HepG2 (cell line): Measurements from ENCODE around the gene SLC41A1. TPM values are rescaled to one million over a fixed set of nuclear protein-coding genes. Genes with fewer than 3 reads are reported as not detected.

Experiments
- BCLAF1 ChIP-seq: fragments of 450-650 bp; IDR thresholded peaks from 2 replicates; pipeline ENCODE4 v1.6.1; 2017; ENCODE audit warnings: mild to moderate bottlenecking
- CREB1 ChIP-seq, 2 experiments: fragments of 450-650 bp in 1 of 2; IDR thresholded peaks; 2 replicates each; pipeline ENCODE4 v1.6.1; 2016 to 2017; ENCODE audit warnings: control low read depth in 1 of 2, mild to moderate bottlenecking in 1 of 2, missing compliant biosample characterization in 1 of 2, missing genetic modification characterization in 1 of 2
- DZIP1 ChIP-seq: sonication (generic); formaldehyde crosslinking; IDR thresholded peaks from 2 replicates; pipeline ENCODE4 v1.5.0; 2020; ENCODE audit warnings: mild to moderate bottlenecking, missing genetic modification reagents
- E2F5 ChIP-seq: sonication (generic); formaldehyde crosslinking; conservative IDR thresholded peaks from 2 replicates; pipeline ENCODE4 v1.4.0; 2020; ENCODE audit warnings: missing genetic modification reagents
- FIP1L1 ChIP-seq: fragments of 200-400 bp; formaldehyde crosslinking; IDR thresholded peaks from 2 replicates; pipeline ENCODE4 v1.6.1; 2018; ENCODE audit warnings: low read depth, mild to moderate bottlenecking, low read length, moderate library complexity, borderline replicate concordance; ENCODE audit not compliant: insufficient read depth
- HDAC1 ChIP-seq: sonication (generic); formaldehyde crosslinking; IDR thresholded peaks from 2 replicates; pipeline ENCODE4 v1.5.1; 2020; ENCODE audit warnings: mild to moderate bottlenecking, missing genetic modification reagents
- HDAC2 ChIP-seq: sonication (generic); formaldehyde crosslinking; IDR thresholded peaks from 2 replicates; pipeline ENCODE4 v1.4.0; 2020; ENCODE audit warnings: missing genetic modification reagents
- HMGXB3 ChIP-seq: sonication (generic); formaldehyde crosslinking; IDR thresholded peaks from 2 replicates; pipeline ENCODE4 v1.4.0; 2020; ENCODE audit warnings: missing genetic modification reagents, borderline replicate concordance
- HNRNPL ChIP-seq: fragments of 200-400 bp; formaldehyde crosslinking; IDR thresholded peaks from 2 replicates; pipeline ENCODE4 v1.6.1; 2017; ENCODE audit warnings: mild to moderate bottlenecking, low read depth, low read length
- SETDB1 ChIP-seq: sonication (generic); formaldehyde crosslinking; IDR thresholded peaks from 2 replicates; pipeline ENCODE4 v1.5.1; 2020; ENCODE audit warnings: missing genetic modification reagents, mild to moderate bottlenecking, borderline replicate concordance
- SIX1 ChIP-seq: sonication (generic); formaldehyde crosslinking; IDR thresholded peaks from 2 replicates; pipeline ENCODE4 v1.4.0; 2020; ENCODE audit warnings: missing genetic modification reagents, borderline replicate concordance
- SIX4 ChIP-seq: sonication (generic); formaldehyde crosslinking; IDR thresholded peaks from 2 replicates; pipeline ENCODE4 v1.4.0; 2020; ENCODE audit warnings: missing genetic modification reagents
- TEAD3 ChIP-seq: optimal IDR thresholded peaks from 2 replicates; pipeline ENCODE3; 2016; ENCODE audit warnings: borderline replicate concordance
- TFDP1 ChIP-seq: IDR thresholded peaks from 2 replicates; pipeline ENCODE4 v1.6.1; 2016; ENCODE audit warnings: missing compliant biosample characterization, missing genetic modification reagents, borderline replicate concordance
- ZNF33A ChIP-seq: sonication (generic); formaldehyde crosslinking; IDR thresholded peaks from 2 replicates; pipeline ENCODE4 v1.5.1; 2020; ENCODE audit warnings: missing genetic modification reagents, mild to moderate bottlenecking, moderate library complexity, borderline replicate concordance
- polyA plus RNA-seq, 8 experiments: library from polyadenylated mRNA; depleted of rRNA in 3 of 8; stranded (reverse) in 7 of 8; unstranded in 1 of 8; fragments of >200 nt; fragmentation: Illumina TruSeq in 4 of 8; extraction: Trizol in 4 of 8; gene quantifications; 2 replicates each; pipeline versions ENCODE4 v1.2.1 to v1.2.3, GENCODE V29; 2011 to 2016; ENCODE audit warnings: low read depth in 4 of 8, missing spikeins in 1 of 8, mixed read lengths in 1 of 8; ENCODE audit not compliant: insufficient read depth in 1 of 8
- total RNA-seq, 5 experiments: library from RNA; depleted of rRNA; stranded (reverse); fragments of >200 nt; fragmentation: Illumina TruSeq; extraction: Trizol; gene quantifications; 2 replicates each; pipeline ENCODE4 v1.2.3, GENCODE V29; 2016; ENCODE audit warnings: low read depth in 1 of 5

The SLC41A1 gene
- total and polyA plus RNA-seq, 2 of the 13 experiments (the other 11 are each of a cell fraction or from before 2014, with no cell fraction given), result 2.2 to 4.6 TPM

GRCh38 chr1:205750138-205751035 is 62.6 kb downstream of the SLC41A1 start, which contains the start of gene NUCKS1 (continued):
- TF ChIP-seq SIX1 (CRISPR knock-in tag) (0 out of 2 replicates have a peak, but pooled peaks have one; percentile 11), HMGXB3 (CRISPR knock-in tag) (peak; percentile 99), SIX4 (0 out of 2 replicates have a peak, but pooled peaks have one; percentile 13), ZNF33A (CRISPR knock-in tag) (no peak), HDAC2 (CRISPR knock-in tag) (no peak; the same call in none of the 2 replicates), CREB1 (IDR thresholded peaks at IDR 0.05) (peak; percentile 90), CREB1 (CRISPR knock-in tag; IDR thresholded peaks at IDR 0.05) (peak; percentile 94), E2F5 (CRISPR knock-in tag) (peak; percentile 47; the same call in 1 of the 2 replicates), FIP1L1 (no peak), DZIP1 (CRISPR knock-in tag) (no peak), TFDP1 (CRISPR knock-in tag) (peak; percentile 85; the same call in 1 of the 2 replicates), TEAD3 (CRISPR knock-in tag) (peak; percentile 58), HNRNPL (no peak; the same call in 1 of the 2 replicates), BCLAF1 (no peak), SETDB1 (CRISPR knock-in tag) (no peak), HDAC1 (peak; percentile 52)
